GM19328 (cell line): ENCODE data around the gene KRT2.

Source experiments
- ATAC-seq: cut with Tn5 transposase; IDR thresholded peaks from one replicate; pipeline ENCODE4 v1.9.1; 2021; ENCODE audit warnings: mild to moderate bottlenecking, moderate library complexity; ENCODE audit not compliant: unreplicated experiment

KRT2 gene

GRCh38 chr12:52600475-52600874, 51.5 kb downstream of the KRT2 start:
- ATAC-seq: no peak

- no peak for ATAC-seq
Observed at GRCh38 chr12:52600071-52600470, 51.9 kb downstream of the KRT2 start.

GRCh38 chr12:52598966-52599365, 53.0 kb downstream of the KRT2 start:
- ATAC-seq: no peak
